ENCODE data around the gene GPRC5D. TPM values are rescaled to one million over a fixed set of nuclear protein-coding genes. Genes with fewer than 3 reads are reported as not detected.

GPRC5D gene
- polyA plus RNA-seq, 3 donors: 0.64 to 1.3 (median 0.94) TPM

Other genes with a start within 250 kb of the GPRC5D start
- gene CDKN1B, start 234.8 kb downstream of the GPRC5D start, polyA plus RNA-seq (ENCODE audit: insufficient read length in 3 of 3): 10 to 100 TPM; 64.0 to 75.5 (median 64.7) TPM
- gene APOLD1, start 166.5 kb downstream of the GPRC5D start, polyA plus RNA-seq (ENCODE audit: insufficient read length in 3 of 3): 10 to 100 TPM in 1 of 3 donors, 1 to 10 TPM in 2; 8.2 to 10.3 (median 9.0) TPM
- gene DDX47, start 138.8 kb downstream of the GPRC5D start, polyA plus RNA-seq (ENCODE audit: insufficient read length in 3 of 3): 10 to 100 TPM; 71.4 to 76.4 (median 74.6) TPM
- gene GPRC5A, start 60.6 kb downstream of the GPRC5D start, polyA plus RNA-seq (ENCODE audit: insufficient read length in 3 of 3): 10 to 100 TPM in 2 of 3 donors, 1 to 10 TPM in 1; 7.4 to 12.4 (median 11.7) TPM
- gene HEBP1, start 48.1 kb upstream of the GPRC5D start, polyA plus RNA-seq (ENCODE audit: insufficient read length in 3 of 3): 10 to 100 TPM; 59.3 to 65.9 (median 63.3) TPM
- 10 to 100 TPM; 10.3 to 13.8 (median 11.4) TPM for gene FAM234B, start 92.2 kb upstream of the GPRC5D start, polyA plus RNA-seq (ENCODE audit: insufficient read length in 3 of 3)
- under 1 TPM; 0.28 to 0.87 (median 0.55) TPM for gene GSG1, start 151.5 kb upstream of the GPRC5D start, polyA plus RNA-seq (ENCODE audit: insufficient read length in 3 of 3)
- gene EMP1, start 244.6 kb upstream of the GPRC5D start, polyA plus RNA-seq (ENCODE audit: insufficient read length in 3 of 3): 10 to 100 TPM; 83.8 to 99.3 (median 90.6) TPM

All from renal pelvis (tissue), 3 donors.